Mesothelial cell of epicardium (in vitro differentiated cells): ENCODE results near the gene ZNF280B. TPM values are rescaled to one million over a fixed set of nuclear protein-coding genes. Genes with fewer than 3 reads are reported as not detected.

Experiments used
- DNase-seq, 2 experiments: peaks; one replicate each; pipeline ENCODE4 v3.0.0; 2021; ENCODE audit warnings: low spot score in 2 of 2; ENCODE audit not compliant: unreplicated experiment in 2 of 2
- H3K27ac Mint-ChIP-seq: 2 replicates; pipeline ENCODE4 v1.8.0; 2021; ENCODE audit warnings: mixed read lengths
- H3K27me3 Mint-ChIP-seq: 2 replicates; pipeline ENCODE4 v1.8.0; 2021; ENCODE audit warnings: low read depth, mixed read lengths
- H3K36me3 Mint-ChIP-seq: 2 replicates; pipeline ENCODE4 v1.8.0; 2021; ENCODE audit warnings: mixed read lengths
- H3K4me1 Mint-ChIP-seq: 2 replicates; pipeline ENCODE4 v1.8.0; 2021; ENCODE audit warnings: mixed read lengths
- H3K4me3 Mint-ChIP-seq: 2 replicates; pipeline ENCODE4 v1.8.0; 2021; ENCODE audit warnings: mild to moderate bottlenecking, moderate library complexity, mixed read lengths
- H3K9me3 Mint-ChIP-seq: 2 replicates; pipeline ENCODE4 v1.8.0; 2021; ENCODE audit warnings: mixed read lengths
- total RNA-seq: library from RNA; stranded (reverse); gene quantifications from 3 replicates; pipeline ENCODE4 v1.2.1, GENCODE V29; 2021
- TF ChIP-seq, protein P1 (sequence below): fragments of 200-600 bp; sonication (generic); IDR thresholded peaks from one replicate; pipeline ENCODE4 v1.5.0; 2021; ENCODE audit warnings: antibody characterized with exemption; ENCODE audit not compliant: unreplicated experiment

ZNF280B gene
- total RNA-seq, 1 donor from 2014 or later, result 6.4 TPM

GRCh38 chr22:22538226-22538989 is 29.9 kb upstream of the ZNF280B start:
- no peak overlapping the region for H3K4me3 Mint-ChIP-seq
- no peak overlapping the region for H3K27ac Mint-ChIP-seq
- TF ChIP-seq, protein P1, sequence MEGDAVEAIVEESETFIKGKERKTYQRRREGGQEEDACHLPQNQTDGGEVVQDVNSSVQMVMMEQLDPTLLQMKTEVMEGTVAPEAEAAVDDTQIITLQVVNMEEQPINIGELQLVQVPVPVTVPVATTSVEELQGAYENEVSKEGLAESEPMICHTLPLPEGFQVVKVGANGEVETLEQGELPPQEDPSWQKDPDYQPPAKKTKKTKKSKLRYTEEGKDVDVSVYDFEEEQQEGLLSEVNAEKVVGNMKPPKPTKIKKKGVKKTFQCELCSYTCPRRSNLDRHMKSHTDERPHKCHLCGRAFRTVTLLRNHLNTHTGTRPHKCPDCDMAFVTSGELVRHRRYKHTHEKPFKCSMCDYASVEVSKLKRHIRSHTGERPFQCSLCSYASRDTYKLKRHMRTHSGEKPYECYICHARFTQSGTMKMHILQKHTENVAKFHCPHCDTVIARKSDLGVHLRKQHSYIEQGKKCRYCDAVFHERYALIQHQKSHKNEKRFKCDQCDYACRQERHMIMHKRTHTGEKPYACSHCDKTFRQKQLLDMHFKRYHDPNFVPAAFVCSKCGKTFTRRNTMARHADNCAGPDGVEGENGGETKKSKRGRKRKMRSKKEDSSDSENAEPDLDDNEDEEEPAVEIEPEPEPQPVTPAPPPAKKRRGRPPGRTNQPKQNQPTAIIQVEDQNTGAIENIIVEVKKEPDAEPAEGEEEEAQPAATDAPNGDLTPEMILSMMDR, result no peak
- DNase-seq, result no peak
- peaks cover 55% of the 10 kb centered on the region for H3K27me3 Mint-ChIP-seq
- H3K4me1 Mint-ChIP-seq, result no peaks in the 10 kb centered on the region
- H3K9me3 Mint-ChIP-seq, result peaks cover 4% of the 10 kb centered on the region
- H3K36me3 Mint-ChIP-seq, result no peaks in the 10 kb centered on the region

GRCh38 chr22:22536916-22537315 is 28.4 kb upstream of the ZNF280B start:
- no peaks in the 10 kb centered on the region for H3K4me1 Mint-ChIP-seq
- no peak overlapping the region for H3K27ac Mint-ChIP-seq
- DNase-seq, result no peak
- peaks cover 4% of the 10 kb centered on the region for H3K9me3 Mint-ChIP-seq
- H3K27me3 Mint-ChIP-seq, result peaks cover 43% of the 10 kb centered on the region
- H3K4me3 Mint-ChIP-seq, result no peak overlapping the region
- TF ChIP-seq, protein P1, result no peak
- no peaks in the 10 kb centered on the region for H3K36me3 Mint-ChIP-seq

DNA sequence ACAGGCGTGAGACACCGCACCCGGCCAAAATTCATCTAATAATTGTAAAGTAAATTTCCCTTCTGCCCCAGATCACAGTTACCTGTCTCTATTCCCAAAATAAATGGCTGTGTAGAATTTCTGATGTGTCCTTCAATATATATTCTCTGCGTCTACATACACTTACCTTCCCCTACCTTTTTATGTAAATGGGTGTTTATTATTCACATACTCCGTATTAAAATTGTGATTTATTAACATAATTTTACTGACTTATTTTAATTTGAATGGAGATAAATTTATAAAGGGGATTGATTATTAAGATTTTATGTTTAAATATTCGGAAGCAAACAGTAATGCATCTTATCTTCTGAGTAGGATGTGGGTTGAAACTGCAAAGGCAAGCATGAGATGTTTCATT is 28.0 kb upstream of the ZNF280B start:
- no peak for DNase-seq
- Mint-ChIP-seq H3K4me1 (no peaks in the 10 kb centered on the region), H3K27me3 (peaks cover 41% of the 10 kb centered on the region), H3K27ac (no peak overlapping the region), H3K9me3 (peaks cover 4% of the 10 kb centered on the region), H3K36me3 (no peaks in the 10 kb centered on the region), H3K4me3 (no peak overlapping the region)
- TF ChIP-seq, protein P1, result no peak

GRCh38 chr22:22535662-22536061 is 27.1 kb upstream of the ZNF280B start:
- no peak overlapping the region for H3K27ac Mint-ChIP-seq
- H3K4me3 Mint-ChIP-seq, result no peak overlapping the region
- peaks cover 4% of the 10 kb centered on the region for H3K9me3 Mint-ChIP-seq
- H3K27me3 Mint-ChIP-seq, result peaks cover 39% of the 10 kb centered on the region
- no peaks in the 10 kb centered on the region for H3K36me3 Mint-ChIP-seq
- no peaks in the 10 kb centered on the region for H3K4me1 Mint-ChIP-seq
- TF ChIP-seq, protein P1, result no peak
- no peak for DNase-seq

GRCh38 chr22:22534604-22535415 is 26.3 kb upstream of the ZNF280B start:
- Mint-ChIP-seq H3K4me3 (no peak overlapping the region), H3K27me3 (peaks cover 33% of the 10 kb centered on the region)
- TF ChIP-seq, protein P1, result no peak

More at GRCh38 chr22:22534604-22535415, 26.3 kb upstream of the ZNF280B start:
- DNase-seq, result no peak
- Mint-ChIP-seq H3K9me3 (no peaks in the 10 kb centered on the region), H3K4me1 (no peaks in the 10 kb centered on the region), H3K27ac (no peak overlapping the region), H3K36me3 (no peaks in the 10 kb centered on the region)
